Gastroesophageal sphincter (tissue), 3 donors: ENCODE data around the gene DMGDH.

ENCODE experiments used
- EP300 ChIP-seq: sonication (generic); formaldehyde crosslinking; IDR thresholded peaks from one replicate; pipeline ENCODE4 v1.6.1; 2017; ENCODE audit warnings: antibody characterized with exemption, mild to moderate bottlenecking
- POLR2A ChIP-seq, 2 donors: fragments of 450-650 bp; IDR thresholded peaks; one replicate each; pipeline ENCODE4 v1.6.1; 2017; ENCODE audit warnings: antibody characterized with exemption in 2 of 2, mild to moderate bottlenecking in 2 of 2, moderate library complexity in 1 of 2
- POLR2AphosphoS5 ChIP-seq: sonication (generic); formaldehyde crosslinking; IDR thresholded peaks from one replicate; pipeline ENCODE4 v1.6.1; 2017; ENCODE audit warnings: antibody characterized with exemption
- TF ChIP-seq, protein P1 (sequence below), 4 experiments: fragments of 200-600 bp in 2 of 4; fragments of 450-650 bp in 2 of 4; sonication (generic) in 1 of 4; IDR thresholded peaks; one replicate each; pipeline ENCODE4 v1.5.1; 2017 to 2019; ENCODE audit warnings: antibody characterized with exemption in 4 of 4, mild to moderate bottlenecking in 2 of 4, moderate library complexity in 2 of 4

DNA sequence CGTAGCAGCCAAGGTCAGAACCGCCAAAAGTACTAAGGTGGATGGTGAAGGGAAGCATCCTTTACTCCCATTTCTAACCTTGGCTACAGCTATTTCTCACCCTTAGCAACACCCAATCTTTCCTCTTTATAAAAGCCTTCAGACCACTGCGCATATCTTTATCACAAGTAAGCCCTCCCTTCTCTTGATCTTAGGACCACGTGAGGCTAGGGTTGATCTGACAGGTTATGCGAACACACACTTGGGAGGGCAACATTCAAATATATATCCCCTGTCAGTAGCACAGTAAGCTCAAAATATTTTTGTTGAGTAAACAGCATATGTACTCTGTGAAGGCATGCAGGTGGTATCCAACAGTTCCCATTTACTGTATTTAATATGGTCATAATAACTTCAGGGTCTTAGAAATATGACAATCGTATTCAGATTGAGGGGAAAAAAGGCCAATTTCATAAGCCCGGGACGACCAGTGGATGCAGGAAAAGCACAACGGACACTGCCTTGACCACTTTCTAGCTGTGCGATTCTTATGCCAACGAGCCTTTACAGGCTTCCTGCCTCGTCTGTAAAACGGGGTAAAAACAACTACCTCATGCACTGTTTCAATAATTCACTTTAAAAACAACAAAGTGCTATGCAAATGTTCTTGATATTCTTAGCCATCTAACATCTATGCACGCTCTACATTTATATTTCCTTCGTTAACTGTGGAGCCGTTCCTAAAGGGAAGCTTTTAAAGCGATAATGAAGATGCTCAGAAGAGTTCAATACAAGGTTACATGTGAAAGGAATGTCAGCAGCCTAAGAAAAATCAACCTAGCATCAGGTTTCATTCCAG, 85.7 kb downstream of the DMGDH start:
- TF ChIP-seq, protein P1, sequence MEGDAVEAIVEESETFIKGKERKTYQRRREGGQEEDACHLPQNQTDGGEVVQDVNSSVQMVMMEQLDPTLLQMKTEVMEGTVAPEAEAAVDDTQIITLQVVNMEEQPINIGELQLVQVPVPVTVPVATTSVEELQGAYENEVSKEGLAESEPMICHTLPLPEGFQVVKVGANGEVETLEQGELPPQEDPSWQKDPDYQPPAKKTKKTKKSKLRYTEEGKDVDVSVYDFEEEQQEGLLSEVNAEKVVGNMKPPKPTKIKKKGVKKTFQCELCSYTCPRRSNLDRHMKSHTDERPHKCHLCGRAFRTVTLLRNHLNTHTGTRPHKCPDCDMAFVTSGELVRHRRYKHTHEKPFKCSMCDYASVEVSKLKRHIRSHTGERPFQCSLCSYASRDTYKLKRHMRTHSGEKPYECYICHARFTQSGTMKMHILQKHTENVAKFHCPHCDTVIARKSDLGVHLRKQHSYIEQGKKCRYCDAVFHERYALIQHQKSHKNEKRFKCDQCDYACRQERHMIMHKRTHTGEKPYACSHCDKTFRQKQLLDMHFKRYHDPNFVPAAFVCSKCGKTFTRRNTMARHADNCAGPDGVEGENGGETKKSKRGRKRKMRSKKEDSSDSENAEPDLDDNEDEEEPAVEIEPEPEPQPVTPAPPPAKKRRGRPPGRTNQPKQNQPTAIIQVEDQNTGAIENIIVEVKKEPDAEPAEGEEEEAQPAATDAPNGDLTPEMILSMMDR (IDR thresholded peaks at IDR 0.05), result no peak
- no peak for TF ChIP-seq POLR2A (IDR thresholded peaks at IDR 0.05)
- TF ChIP-seq POLR2AphosphoS5, result no peak
- TF ChIP-seq EP300, result no peak
